Glutamatergic neuron (in vitro differentiated cells): ENCODE results near the gene VWF. TPM values are rescaled to one million over a fixed set of nuclear protein-coding genes. Genes with fewer than 3 reads are reported as not detected.

Experiments
- DNase-seq: peaks from one replicate; pipeline ENCODE4 v3.0.0; 2022
- H3K27ac Mint-ChIP-seq: one replicate; pipeline ENCODE4 v1.8.0; 2020; ENCODE audit warnings: mild to moderate bottlenecking, mixed read lengths, inconsistent platforms; ENCODE audit not compliant: unreplicated experiment
- H3K27me3 Mint-ChIP-seq: one replicate; pipeline ENCODE4 v1.8.0; 2020; ENCODE audit warnings: mild to moderate bottlenecking, moderate library complexity, mixed read lengths, inconsistent platforms; ENCODE audit not compliant: unreplicated experiment
- H3K36me3 Mint-ChIP-seq: one replicate; pipeline ENCODE4 v1.8.0; 2020; ENCODE audit warnings: mild to moderate bottlenecking, mixed read lengths, inconsistent platforms; ENCODE audit not compliant: unreplicated experiment
- H3K4me1 Mint-ChIP-seq: one replicate; pipeline ENCODE4 v1.8.0; 2020; ENCODE audit warnings: mild to moderate bottlenecking, low read depth, mixed read lengths, inconsistent platforms; ENCODE audit not compliant: unreplicated experiment
- H3K4me3 Mint-ChIP-seq: one replicate; pipeline ENCODE4 v1.8.0; 2020; ENCODE audit warnings: mild to moderate bottlenecking, mixed read lengths, inconsistent platforms; ENCODE audit not compliant: unreplicated experiment
- H3K9me3 Mint-ChIP-seq: one replicate; pipeline ENCODE4 v1.8.0; 2020; ENCODE audit warnings: mild to moderate bottlenecking, moderate library complexity, mixed read lengths, inconsistent platforms; ENCODE audit not compliant: unreplicated experiment
- total RNA-seq: library from RNA; stranded (reverse); fragmentation: NEBNext Ultra II Directional; extraction: Animal tissue kit (Norgen Biotek cat#: 25700); gene quantifications from one replicate; pipeline ENCODE4 v1.2.1, GENCODE V29; 2021; ENCODE audit not compliant: unreplicated experiment
- TF ChIP-seq, protein P1 (sequence below): fragments of 200-600 bp; sonication (generic); IDR thresholded peaks from one replicate; pipeline ENCODE4 v1.5.0; 2021; ENCODE audit not compliant: partially characterized antibody, unreplicated experiment

The VWF gene
- total RNA-seq, 1 donor from 2014 or later, result 0.37 TPM

DNA sequence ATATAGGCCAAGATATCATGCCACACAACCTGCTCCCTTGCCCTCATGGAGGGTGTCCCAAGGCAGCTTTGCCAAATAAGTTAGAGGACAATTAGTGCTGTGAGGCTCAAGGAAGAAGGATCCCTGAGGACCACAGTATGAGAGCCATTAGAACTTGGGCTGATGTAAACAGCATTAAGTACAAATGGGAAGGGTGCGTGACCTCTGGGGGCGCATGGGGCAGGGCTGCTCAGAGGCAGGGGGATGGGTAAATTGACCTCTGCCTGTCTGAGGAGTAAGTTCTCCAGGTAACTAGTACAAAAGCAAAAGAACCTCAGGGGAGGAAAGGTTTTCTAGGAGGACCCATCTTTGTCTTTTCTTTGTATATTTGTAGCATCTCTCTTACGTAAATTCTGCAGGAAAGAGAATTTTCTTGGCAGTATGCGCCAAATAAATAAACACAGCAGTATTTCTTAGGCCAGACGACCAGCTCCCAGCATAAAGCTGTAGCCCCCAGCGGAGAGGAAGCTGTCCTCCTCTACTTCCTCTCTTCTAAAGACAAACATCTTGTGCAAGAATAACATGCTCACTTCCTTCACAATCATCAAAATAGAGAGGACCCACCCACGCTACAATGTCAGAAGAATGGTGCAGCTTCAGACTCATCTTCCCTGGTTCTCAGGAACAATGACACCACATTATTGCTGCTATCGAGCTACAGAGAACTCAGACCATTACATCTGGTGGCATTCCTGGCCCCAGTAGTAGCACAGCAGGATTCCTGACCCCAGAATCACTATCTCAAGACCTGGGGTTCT is 16.4 kb upstream of the VWF start:
- DNase-seq, result no peak
- Mint-ChIP-seq H3K9me3 (peaks cover 3% of the 10 kb centered on the region), H3K4me3 (no peak overlapping the region), H3K36me3 (no peaks in the 10 kb centered on the region), H3K27me3 (peaks cover 2% of the 10 kb centered on the region), H3K27ac (no peak overlapping the region), H3K4me1 (peaks cover 7% of the 10 kb centered on the region)
- TF ChIP-seq, protein P1, sequence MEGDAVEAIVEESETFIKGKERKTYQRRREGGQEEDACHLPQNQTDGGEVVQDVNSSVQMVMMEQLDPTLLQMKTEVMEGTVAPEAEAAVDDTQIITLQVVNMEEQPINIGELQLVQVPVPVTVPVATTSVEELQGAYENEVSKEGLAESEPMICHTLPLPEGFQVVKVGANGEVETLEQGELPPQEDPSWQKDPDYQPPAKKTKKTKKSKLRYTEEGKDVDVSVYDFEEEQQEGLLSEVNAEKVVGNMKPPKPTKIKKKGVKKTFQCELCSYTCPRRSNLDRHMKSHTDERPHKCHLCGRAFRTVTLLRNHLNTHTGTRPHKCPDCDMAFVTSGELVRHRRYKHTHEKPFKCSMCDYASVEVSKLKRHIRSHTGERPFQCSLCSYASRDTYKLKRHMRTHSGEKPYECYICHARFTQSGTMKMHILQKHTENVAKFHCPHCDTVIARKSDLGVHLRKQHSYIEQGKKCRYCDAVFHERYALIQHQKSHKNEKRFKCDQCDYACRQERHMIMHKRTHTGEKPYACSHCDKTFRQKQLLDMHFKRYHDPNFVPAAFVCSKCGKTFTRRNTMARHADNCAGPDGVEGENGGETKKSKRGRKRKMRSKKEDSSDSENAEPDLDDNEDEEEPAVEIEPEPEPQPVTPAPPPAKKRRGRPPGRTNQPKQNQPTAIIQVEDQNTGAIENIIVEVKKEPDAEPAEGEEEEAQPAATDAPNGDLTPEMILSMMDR, result no peak

DNA sequence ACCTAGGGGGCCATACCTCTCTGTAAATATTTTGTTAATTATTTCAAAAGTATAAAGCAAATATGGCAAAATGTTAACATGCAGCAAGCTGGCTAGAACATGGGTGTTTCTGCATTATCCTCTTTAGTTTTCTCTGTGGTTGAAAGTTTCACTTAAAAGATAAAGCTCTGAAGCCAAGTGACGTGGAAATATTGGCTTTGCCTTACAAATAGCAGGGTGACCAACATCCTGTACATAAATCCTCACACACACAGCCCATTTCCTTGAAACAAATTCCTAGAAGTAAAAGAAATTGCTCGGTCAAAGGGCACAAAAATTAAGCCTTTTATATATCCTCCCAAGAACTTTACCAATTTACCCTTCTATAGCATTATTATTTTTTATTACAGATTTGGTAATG is 10.6 kb upstream of the VWF start:
- peaks cover 2% of the 10 kb centered on the region for H3K27me3 Mint-ChIP-seq
- peaks cover 1% of the 10 kb centered on the region for H3K9me3 Mint-ChIP-seq
- no peak overlapping the region for H3K4me3 Mint-ChIP-seq
- DNase-seq, result no peak
- TF ChIP-seq, protein P1, result no peak
- peaks cover 4% of the 10 kb centered on the region for H3K4me1 Mint-ChIP-seq
- no peak overlapping the region for H3K27ac Mint-ChIP-seq
- peaks cover 7% of the 10 kb centered on the region for H3K36me3 Mint-ChIP-seq

DNA sequence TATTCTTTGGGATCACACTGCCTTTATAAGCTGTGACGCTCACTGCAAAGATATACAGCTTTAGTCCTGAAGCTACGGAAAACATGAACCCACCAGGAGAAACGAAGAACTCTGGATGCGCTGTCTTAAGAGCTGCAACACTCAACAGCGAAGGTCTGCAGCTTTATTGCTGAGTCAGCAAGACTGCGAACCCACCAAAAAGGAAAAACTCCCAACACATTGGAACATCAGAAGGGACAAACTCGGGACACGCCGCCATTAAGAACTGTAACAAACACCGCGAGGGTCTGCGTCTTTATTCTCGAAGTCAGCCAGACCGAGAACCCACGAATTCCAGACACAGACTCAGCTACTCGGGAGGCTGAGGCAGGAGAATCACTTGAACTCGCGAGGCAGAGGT is 9.2 kb upstream of the VWF start:
- TF ChIP-seq, protein P1, result no peak
- Mint-ChIP-seq H3K36me3 (peaks cover 7% of the 10 kb centered on the region), H3K27me3 (peaks cover 2% of the 10 kb centered on the region), H3K9me3 (no peaks in the 10 kb centered on the region), H3K4me3 (no peak overlapping the region), H3K27ac (no peak overlapping the region), H3K4me1 (no peaks in the 10 kb centered on the region)
- DNase-seq, result no peak

DNA sequence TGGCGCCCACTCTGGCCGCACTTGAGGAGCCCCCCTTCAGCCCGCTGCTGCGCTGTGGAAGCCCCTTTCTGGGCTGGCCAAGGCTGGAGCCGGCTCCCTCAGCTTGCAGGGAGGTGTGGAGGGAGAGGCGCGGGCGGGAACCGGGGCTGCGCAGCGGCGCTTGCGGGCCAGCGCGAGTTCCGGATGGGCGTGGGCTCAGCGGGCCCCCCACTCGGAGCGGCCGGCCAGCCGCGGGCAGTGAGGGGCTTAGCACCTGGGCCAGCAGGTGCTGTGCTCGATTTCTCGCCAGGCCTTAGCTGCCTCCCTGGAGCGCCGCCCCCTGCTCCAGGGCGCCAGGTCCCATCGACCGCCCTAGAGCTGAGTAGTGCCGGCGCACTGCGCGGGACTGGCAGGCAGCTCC is 8.0 kb upstream of the VWF start:
- TF ChIP-seq, protein P1, result no peak
- Mint-ChIP-seq H3K36me3 (peaks cover 7% of the 10 kb centered on the region), H3K4me3 (no peak overlapping the region), H3K27me3 (peaks cover 2% of the 10 kb centered on the region), H3K27ac (no peak overlapping the region), H3K4me1 (no peaks in the 10 kb centered on the region), H3K9me3 (no peaks in the 10 kb centered on the region)
- DNase-seq, result no peak

DNA sequence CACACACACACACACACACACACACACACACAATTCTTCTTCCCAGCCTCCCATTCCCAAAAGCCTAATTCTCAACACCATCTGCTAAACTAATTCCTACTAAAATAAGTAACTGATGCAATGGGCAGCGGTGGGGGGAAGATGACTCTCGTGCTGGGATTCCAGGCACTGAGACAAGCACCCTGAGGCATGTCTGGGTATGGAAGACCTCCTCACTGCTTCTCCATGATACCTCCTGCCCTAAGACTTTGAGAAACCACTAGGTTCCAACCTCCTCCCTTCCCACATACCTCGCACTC is 789 bp upstream of the VWF start:
- no peak overlapping the region for H3K4me3 Mint-ChIP-seq
- no peaks in the 10 kb centered on the region for H3K9me3 Mint-ChIP-seq
- no peak overlapping the region for H3K27ac Mint-ChIP-seq
- TF ChIP-seq, protein P1, result no peak
- no peaks in the 10 kb centered on the region for H3K36me3 Mint-ChIP-seq
- peaks cover 2% of the 10 kb centered on the region for H3K27me3 Mint-ChIP-seq
- H3K4me1 Mint-ChIP-seq, result no peaks in the 10 kb centered on the region
- no peak for DNase-seq
